Ovary (tissue), 3 donors: Measurements from ENCODE around the gene RANBP3.

Experiments used
- POLR2A ChIP-seq: fragments of 450-650 bp; IDR thresholded peaks from one replicate; pipeline ENCODE4 v1.6.1; 2017; ENCODE audit warnings: antibody characterized with exemption, mild to moderate bottlenecking, moderate library complexity
- TF ChIP-seq, protein P1 (sequence below), 3 donors: fragments of 450-650 bp in 2 of 3; fragments of 200-600 bp in 1 of 3; IDR thresholded peaks; one replicate each; pipeline versions ENCODE4 v1.5.1 to v1.8.0; 2016 to 2022; ENCODE audit warnings: antibody characterized with exemption in 3 of 3, mild to moderate bottlenecking in 1 of 3
- donor health status: DM: no; HTN: no; CAD: no.

DNA sequence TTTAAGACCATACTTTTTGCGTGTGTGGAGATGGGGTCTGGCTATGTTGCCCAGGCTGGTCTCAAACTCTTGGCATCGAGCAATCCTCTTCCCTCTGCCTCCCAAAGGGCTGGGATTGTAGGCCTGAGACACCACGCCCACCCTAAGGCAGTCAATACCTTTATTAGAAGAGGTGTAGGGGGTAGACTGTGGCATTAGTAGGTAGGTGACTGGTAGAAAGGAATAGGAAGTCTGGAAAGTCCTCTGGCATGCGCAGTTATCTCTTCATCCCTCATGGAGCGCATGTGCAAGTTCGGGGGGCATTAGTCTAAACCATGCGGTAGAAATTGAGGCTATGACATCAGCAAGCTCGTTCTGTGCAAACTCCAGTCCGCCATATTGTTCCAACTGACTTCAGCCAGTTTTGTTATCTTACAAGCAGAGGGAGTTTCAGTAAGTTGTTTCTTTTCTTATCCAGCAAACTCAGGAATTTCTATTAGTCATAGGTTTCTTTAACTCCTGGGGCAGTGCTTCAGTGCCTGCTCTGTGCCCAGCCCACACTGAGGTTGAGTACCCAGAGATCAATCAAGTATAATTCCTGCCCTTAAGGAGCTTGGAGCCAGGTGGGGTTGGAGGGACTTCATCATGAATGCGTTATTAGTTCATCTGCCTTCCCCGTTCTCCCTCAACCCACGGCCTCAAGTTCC lies 7.3 kb upstream of the RANBP3 start:
- TF ChIP-seq, protein P1, sequence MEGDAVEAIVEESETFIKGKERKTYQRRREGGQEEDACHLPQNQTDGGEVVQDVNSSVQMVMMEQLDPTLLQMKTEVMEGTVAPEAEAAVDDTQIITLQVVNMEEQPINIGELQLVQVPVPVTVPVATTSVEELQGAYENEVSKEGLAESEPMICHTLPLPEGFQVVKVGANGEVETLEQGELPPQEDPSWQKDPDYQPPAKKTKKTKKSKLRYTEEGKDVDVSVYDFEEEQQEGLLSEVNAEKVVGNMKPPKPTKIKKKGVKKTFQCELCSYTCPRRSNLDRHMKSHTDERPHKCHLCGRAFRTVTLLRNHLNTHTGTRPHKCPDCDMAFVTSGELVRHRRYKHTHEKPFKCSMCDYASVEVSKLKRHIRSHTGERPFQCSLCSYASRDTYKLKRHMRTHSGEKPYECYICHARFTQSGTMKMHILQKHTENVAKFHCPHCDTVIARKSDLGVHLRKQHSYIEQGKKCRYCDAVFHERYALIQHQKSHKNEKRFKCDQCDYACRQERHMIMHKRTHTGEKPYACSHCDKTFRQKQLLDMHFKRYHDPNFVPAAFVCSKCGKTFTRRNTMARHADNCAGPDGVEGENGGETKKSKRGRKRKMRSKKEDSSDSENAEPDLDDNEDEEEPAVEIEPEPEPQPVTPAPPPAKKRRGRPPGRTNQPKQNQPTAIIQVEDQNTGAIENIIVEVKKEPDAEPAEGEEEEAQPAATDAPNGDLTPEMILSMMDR (IDR thresholded peaks at IDR 0.05), result no peak
- no peak for TF ChIP-seq POLR2A
